ENCODE measurements around the gene AMOTL1. TPM values are rescaled to one million over a fixed set of nuclear protein-coding genes. Genes with fewer than 3 reads are reported as not detected.

The AMOTL1 gene
- total RNA-seq, 1 donor from 2014 or later: 45.6 TPM

GRCh38 chr11:94762995-94763394 lies 5.2 kb upstream of the AMOTL1 start:
- Mint-ChIP-seq H3K36me3 (ENCODE audit: low read depth) (no peaks in the 10 kb centered on the region), H3K27me3 (ENCODE audit: low read depth) (no peaks in the 10 kb centered on the region), H3K9me3 (ENCODE audit: low read depth) (no peaks in the 10 kb centered on the region), H3K27ac (ENCODE audit: unreplicated experiment) (no peak overlapping the region), H3K4me1 (ENCODE audit: low read depth) (peaks cover 12% of the 10 kb centered on the region), H3K4me3 (ENCODE audit: unreplicated experiment) (no peak overlapping the region)
- no peak for TF ChIP-seq CTCF (IDR thresholded peaks at IDR 0.05)
- DNase-seq (ENCODE audit: low spot score): no peak

DNA sequence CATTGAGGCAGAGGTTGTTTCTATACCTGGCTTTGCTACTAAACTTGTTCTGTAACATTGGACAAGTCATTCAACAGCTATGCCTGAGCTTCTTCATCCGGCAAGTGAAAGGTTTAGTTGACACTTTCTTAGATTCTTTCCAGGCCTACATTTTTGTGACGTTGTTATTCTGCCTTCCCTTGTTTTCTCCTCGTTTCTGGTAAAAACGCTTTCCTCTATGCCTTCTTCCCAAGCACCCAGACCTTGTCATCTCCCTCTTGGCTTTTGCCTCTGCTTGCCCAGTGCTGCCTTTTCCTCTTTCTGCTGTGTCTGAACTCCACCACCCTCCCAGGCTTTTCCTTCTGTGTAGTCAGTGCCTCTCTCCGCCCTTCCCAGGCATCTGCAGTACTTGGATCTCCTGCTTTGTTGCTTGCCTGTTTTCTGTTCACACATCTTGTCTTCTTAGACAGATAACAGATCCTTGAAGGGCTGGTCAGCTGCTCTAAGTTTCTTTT lies 1.4 kb upstream of the AMOTL1 start:
- DNase-seq (ENCODE audit: low spot score): no peak
- TF ChIP-seq CTCF (IDR thresholded peaks at IDR 0.05): no peak
- Mint-ChIP-seq H3K9me3 (ENCODE audit: low read depth) (no peaks in the 10 kb centered on the region), H3K27ac (ENCODE audit: unreplicated experiment) (no peak overlapping the region), H3K4me3 (ENCODE audit: unreplicated experiment) (no peak overlapping the region), H3K27me3 (ENCODE audit: low read depth) (no peaks in the 10 kb centered on the region), H3K36me3 (ENCODE audit: low read depth) (no peaks in the 10 kb centered on the region), H3K4me1 (ENCODE audit: low read depth) (peaks cover 30% of the 10 kb centered on the region)

DNA sequence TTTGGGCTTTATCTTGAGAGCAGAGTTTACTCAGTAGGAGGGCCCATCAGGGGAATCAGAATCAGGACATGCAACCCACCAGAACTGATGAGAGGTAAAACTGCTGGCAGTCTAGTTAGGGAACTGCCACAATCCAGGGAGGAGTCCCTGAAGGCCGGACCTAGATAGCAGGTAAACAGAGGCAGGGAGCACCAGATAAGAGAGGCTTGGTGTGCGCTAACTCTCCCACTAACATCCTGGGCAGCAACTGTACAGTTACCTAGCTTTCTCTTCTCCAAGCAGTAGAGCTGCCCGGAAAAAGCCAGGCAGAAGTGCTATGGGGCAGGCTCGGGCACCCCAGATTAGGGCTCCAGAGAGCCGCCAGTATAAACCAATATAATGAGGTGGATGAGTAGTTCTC lies 865 bp upstream of the AMOTL1 start:
- Mint-ChIP-seq H3K27me3 (ENCODE audit: low read depth) (no peaks in the 10 kb centered on the region), H3K4me3 (ENCODE audit: unreplicated experiment) (no peak overlapping the region), H3K4me1 (ENCODE audit: low read depth) (peaks cover 26% of the 10 kb centered on the region), H3K36me3 (ENCODE audit: low read depth) (no peaks in the 10 kb centered on the region), H3K27ac (ENCODE audit: unreplicated experiment) (no peak overlapping the region), H3K9me3 (ENCODE audit: low read depth) (peaks cover 5% of the 10 kb centered on the region)
- DNase-seq (ENCODE audit: low spot score): no peak
- no peak for TF ChIP-seq CTCF (IDR thresholded peaks at IDR 0.05)

DNA sequence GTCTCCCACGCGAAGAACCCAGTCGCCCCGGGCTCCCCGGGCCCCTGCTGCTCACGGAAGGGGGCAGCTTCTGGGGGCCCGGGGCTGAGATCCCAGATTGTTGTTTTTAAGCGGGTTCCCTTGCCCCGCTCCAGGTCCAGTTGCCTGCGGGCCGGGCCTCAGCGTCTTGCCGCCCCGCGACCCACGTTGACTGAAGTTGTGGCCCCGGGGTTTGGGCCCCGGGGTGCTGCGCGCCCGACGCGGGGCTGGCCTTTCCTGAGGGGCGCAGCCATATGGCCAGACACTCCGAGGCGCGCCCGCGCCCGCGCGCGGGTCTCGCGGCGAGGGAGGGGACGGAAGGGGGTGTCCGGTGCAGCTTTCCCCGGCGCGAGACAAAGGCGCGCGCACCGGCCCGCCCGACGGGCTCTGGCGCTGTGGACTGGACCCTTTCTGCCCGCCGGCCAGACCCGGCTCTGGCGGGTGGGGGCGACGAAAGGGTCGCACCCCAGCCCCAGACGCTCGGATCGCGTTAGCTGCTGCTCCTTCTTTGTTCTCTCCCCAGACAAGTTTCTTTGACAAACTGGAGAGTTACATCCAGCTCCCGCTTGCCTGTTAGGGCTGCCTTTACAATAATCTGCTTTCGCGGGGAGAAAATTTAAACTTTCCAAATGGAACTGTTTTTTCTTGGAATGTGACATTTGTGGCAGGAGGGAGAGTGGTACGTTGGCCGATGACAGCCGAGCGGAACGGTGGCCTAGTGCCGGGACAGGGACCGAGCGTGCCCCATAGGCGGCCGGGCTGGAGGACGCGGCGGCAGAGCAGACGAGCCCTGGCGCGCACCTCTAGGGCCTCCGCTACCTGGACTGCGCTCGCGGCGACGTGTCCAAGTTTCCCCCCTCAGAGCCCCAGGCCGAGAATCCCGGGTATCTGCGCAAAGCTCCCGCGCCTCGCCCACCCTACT lies 716 bp downstream of the AMOTL1 start:
- Mint-ChIP-seq H3K4me3 (ENCODE audit: unreplicated experiment) (peak overlapping the region; percentile 91), H3K27ac (ENCODE audit: unreplicated experiment) (peak overlapping the region; percentile 87), H3K4me1 (ENCODE audit: low read depth) (peaks cover 26% of the 10 kb centered on the region), H3K27me3 (ENCODE audit: low read depth) (no peaks in the 10 kb centered on the region), H3K9me3 (ENCODE audit: low read depth) (peaks cover 6% of the 10 kb centered on the region), H3K36me3 (ENCODE audit: low read depth) (no peaks in the 10 kb centered on the region)
- peak; percentile 9 for TF ChIP-seq CTCF (IDR thresholded peaks at IDR 0.05)
- DNase-seq (ENCODE audit: low spot score): no peak

GRCh38 chr11:94769880-94770279 lies 1.7 kb downstream of the AMOTL1 start:
- Mint-ChIP-seq H3K9me3 (ENCODE audit: low read depth) (peaks cover 6% of the 10 kb centered on the region), H3K4me1 (ENCODE audit: low read depth) (peaks cover 31% of the 10 kb centered on the region), H3K27me3 (ENCODE audit: low read depth) (no peaks in the 10 kb centered on the region), H3K27ac (ENCODE audit: unreplicated experiment) (peak overlapping the region; percentile 87), H3K4me3 (ENCODE audit: unreplicated experiment) (peak overlapping the region; percentile 91), H3K36me3 (ENCODE audit: low read depth) (no peaks in the 10 kb centered on the region)
- DNase-seq (ENCODE audit: low spot score): no peak
- TF ChIP-seq CTCF (IDR thresholded peaks at IDR 0.05): no peak
